Islet precursor cell (in vitro differentiated cells): ENCODE results near the gene NDUFA6.

Experiments
- DNase-seq: peaks from one replicate; pipeline ENCODE4 v3.0.0-alpha.2; 2018

Gene NDUFA6

GRCh38 chr22:42069801-42070516 is 20.6 kb downstream of the NDUFA6 start:
- DNase-seq = no peak

- DNase-seq = no peak
Measured at GRCh38 chr22:42068291-42068690, 22.3 kb downstream of the NDUFA6 start.

- peak; percentile 42 for DNase-seq
Measured at GRCh38 chr22:42067671-42068251, 22.8 kb downstream of the NDUFA6 start.

GRCh38 chr22:42066937-42067336 is 23.6 kb downstream of the NDUFA6 start:
- peak; percentile 41 for DNase-seq

- peak; percentile 36 for DNase-seq
Measured at GRCh38 chr22:42066126-42066761, 24.3 kb downstream of the NDUFA6 start.

GRCh38 chr22:42065438-42066125 is 25.0 kb downstream of the NDUFA6 start:
- DNase-seq = peak; percentile 48

GRCh38 chr22:42064629-42065028 is 25.9 kb downstream of the NDUFA6 start:
- DNase-seq = no peak

- DNase-seq = peak; percentile 32
Measured at GRCh38 chr22:42062506-42063170, 27.9 kb downstream of the NDUFA6 start.

- no peak for DNase-seq
Measured at GRCh38 chr22:42061041-42061440, 29.5 kb downstream of the NDUFA6 start.

- no peak for DNase-seq
Measured at GRCh38 chr22:42060489-42060888, 30.1 kb downstream of the NDUFA6 start.

GRCh38 chr22:42056757-42057511 is 33.6 kb downstream of the NDUFA6 start:
- no peak for DNase-seq

- no peak for DNase-seq
Measured at GRCh38 chr22:42052765-42053164, 37.8 kb downstream of the NDUFA6 start.

GRCh38 chr22:42050641-42051180 is 39.9 kb downstream of the NDUFA6 start:
- no peak for DNase-seq

- DNase-seq = no peak
Measured at GRCh38 chr22:42041784-42042183, 48.8 kb downstream of the NDUFA6 start.

GRCh38 chr22:42039271-42039670 is 51.3 kb downstream of the NDUFA6 start:
- no peak for DNase-seq
